Endothelial cell of coronary artery (primary cell): ENCODE measurements around the gene NNMT. TPM values are rescaled to one million over a fixed set of nuclear protein-coding genes. Genes with fewer than 3 reads are reported as not detected.

Source experiments
- total RNA-seq: library from RNA; depleted of rRNA; stranded (reverse); fragments of >200 nt; gene quantifications from 2 replicates; pipeline ENCODE4 v1.2.3, GENCODE V29; 2014

NNMT gene
- 231 and 378 TPM in 2 replicates for total RNA-seq

DNA sequence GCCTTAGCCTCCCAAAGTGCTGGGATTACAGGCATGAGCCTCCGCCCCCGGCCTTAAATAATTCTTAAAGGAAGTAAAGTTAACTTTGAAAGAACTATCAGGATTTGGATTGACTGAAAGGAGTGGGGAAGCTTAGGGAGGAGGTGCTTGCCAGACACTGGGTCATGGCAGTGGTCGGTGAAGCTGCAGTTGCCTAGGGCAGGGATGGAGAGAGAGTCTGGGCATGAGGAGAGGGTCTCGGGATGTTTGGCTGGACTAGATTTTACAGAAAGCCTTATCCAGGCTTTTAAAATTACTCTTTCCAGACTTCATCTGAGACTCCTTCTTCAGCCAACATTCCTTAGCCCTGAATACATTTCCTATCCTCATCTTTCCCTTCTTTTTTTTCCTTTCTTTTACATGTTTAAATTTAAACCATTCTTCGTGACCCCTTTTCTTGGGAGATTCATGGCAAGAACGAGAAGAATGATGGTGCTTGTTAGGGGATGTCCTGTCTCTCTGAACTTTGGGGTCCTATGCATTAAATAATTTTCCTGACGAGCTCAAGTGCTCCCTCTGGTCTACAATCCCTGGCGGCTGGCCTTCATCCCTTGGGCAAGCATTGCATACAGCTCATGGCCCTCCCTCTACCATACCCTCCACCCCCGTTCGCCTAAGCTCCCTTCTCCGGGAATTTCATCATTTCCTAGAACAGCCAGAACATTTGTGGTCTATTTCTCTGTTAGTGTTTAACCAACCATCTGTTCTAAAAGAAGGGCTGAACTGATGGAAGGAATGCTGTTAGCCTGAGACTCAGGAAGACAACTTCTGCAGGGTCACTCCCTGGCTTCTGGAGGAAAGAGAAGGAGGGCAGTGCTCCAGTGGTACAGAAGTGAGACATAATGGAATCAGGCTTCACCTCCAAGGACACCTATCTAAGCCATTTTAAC is at the start of gene NNMT:
Gene NNMT (plus strand): TSS at position 724 of the 929 bp plus-strand sequence. CDS start 158 bp downstream, at position 882.

Other genes starting within 250 kb of the NNMT start
- 8.4 and 28.0 TPM in 2 replicates for gene ZBTB16, start 236.7 kb upstream of the NNMT start, total RNA-seq
- gene C11orf71, start 104.1 kb downstream of the NNMT start, total RNA-seq, result 4.0 and 5.1 TPM in 2 replicates
- gene RBM7, start 104.3 kb downstream of the NNMT start, total RNA-seq, result 38.3 and 42.4 TPM in 2 replicates
- gene REXO2, start 143.1 kb downstream of the NNMT start, total RNA-seq, result 201 and 210 TPM in 2 replicates